ENCODE measurements around the gene FOXS1.
"Not testable (repeated sequence)": the region's sequence is repeated elsewhere in the genome, so short reads cannot be mapped to it uniquely, and the experiment has no call there.

Gene FOXS1

DNA sequence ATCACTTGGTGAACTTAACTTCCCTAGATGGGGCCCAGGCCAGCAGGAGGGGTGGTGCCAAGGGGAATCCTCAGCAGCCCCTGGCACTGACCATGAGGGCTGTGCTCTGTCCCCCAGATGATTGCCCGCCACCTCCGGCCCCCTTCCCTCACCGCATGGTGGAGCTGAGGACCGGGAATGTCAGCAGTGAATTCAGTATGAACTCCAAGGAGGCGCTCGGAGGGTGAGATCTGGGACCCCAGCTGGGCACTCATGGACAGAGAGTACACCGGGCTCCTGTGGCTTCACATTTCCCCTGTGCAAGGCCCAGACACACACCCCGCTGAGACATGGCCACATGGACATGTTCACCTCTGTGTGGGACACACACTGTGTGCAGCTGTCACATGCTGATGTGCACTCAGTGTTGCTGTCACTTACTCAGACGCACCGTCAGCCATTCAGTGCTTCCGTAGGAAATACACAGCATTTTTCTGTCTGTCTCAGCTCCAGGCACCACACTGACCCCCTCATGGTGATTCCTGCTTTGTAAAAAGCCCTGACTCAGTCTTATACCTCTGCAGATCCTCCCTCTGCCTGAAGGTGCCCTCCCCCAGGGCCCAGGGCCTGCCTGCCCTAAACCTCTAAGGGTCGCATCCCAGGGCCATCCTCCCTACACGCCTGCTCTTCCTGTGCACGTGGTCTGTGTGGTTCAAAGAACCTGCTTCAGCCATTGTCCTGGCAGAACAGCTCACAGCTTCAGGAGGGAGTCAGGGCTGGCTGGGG lies 21.9 kb downstream of the FOXS1 start:
- no peak for DNase-seq (ENCODE audit: low read depth in 2 of 2)

DNA sequence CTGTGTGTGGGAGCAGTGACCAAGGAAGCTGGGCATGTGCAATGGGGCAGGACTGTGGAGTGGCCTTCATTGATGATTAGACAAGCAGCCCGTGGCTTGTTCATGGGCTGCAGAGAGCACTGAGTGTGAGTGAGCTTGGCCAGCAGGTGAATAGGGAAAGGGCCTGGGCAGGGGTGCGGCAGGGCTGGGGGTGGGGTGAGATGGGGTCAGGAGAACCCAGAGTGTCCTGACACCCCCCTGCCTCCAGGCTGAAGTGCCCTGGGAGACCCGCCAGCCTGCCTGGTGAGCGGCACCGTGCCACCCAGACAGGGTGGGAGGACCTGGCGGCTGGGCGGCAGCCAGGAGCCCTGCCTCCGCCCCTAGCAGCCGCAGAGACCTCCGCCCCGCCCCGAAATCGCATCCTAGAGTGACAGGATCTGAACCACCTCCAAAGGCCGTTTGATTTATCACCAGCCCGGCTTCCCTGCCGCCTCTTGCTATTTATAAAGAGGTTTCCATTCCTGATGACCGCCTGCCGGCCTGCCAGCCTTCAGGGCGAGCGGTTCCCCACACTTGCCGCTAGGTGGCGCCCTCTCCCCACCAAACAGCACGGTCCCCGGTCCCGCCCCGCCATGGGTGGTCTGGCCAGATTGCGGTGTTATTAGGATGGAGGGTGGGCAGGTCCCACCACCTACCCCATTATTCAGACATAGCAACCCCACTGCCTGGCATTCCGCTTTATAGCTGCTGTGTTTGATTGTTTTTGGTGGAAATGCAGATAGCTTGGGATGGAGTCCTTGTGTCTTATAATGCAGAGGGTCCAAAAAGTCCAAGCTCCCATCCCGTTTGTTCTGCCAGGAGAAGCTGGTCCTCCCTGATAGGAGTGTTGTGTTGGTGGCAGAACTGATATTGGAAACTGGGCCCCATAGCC lies 22.7 kb downstream of the FOXS1 start:
- peak in 1 of 2 experiments; percentile 17 for DNase-seq (ENCODE audit: low read depth in 2 of 2)

DNA sequence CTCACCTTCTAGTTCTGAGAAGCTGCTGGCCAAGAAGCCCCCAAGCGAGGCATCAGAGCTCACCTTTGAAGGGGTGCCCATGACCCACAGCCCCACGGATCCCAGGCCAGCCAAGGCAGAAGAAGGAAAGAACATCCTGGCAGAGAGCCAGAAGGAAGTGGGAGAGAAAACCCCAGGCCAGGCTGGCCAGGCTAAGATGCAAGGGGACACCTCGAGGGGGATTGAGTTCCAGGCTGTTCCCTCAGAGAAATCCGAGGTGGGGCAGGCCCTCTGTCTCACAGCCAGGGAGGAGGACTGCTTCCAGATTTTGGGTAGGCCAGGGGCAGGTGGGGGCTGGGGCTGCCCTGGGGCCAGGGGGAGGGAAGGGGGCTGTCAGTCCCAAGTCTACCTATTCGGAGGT lies 24.0 kb downstream of the FOXS1 start:
- DNase-seq (ENCODE audit: low read depth in 2 of 2), result no peak

DNA sequence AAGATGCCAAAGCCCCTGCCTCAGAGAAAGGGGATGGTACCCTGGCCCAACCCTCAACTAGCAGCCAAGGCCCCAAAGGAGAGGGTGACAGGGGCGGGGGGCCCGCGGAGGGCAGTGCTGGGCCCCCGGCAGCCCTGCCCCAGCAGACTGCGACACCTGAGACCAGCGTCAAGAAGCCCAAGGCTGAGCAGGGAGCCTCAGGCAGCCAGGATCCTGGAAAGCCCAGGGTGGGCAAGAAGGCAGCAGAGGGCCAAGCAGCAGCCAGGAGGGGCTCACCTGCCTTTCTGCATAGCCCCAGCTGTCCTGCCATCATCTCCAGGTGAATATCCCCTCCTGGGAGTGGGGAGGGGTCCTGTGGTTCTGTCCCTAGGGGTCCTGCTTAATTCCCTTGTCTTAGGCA lies 25.2 kb downstream of the FOXS1 start:
- no peak for DNase-seq (ENCODE audit: low read depth in 2 of 2)

DNA sequence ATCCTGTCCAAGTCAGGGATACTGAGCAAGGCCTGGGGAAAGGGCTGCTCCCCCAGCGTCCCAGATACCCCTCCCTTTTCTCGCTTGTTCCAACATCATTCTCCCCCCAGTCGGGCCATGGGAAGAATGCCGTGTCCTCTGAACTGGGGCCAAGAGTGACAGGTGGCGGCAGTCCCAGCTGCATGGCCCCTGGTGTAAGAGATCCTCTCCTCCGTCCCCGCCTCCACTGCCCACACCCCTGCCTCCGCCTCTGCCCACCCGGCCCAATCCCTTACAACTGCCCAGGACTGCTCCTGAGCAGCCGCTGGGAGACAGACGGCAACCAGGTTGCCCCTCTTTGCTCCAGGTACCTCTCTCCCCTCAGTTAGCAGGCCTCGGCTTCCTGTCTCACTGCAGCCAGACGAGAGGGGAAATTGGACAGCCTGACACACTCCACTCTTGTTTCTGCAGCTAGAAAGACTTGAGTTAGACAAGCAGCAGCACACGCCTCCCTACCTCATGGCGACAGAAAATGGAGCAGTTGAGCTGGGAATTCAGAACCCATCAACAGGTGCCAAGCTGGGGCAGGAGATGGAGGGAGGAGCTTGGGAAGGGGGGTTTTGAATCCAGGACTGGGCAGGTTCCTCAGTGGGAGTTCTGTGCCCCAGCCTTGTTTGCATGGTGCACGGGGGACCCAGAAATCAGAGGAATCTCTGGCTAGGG lies 26.2 kb downstream of the FOXS1 start, which contains the start of gene MYLK2:
MYLK2 (plus strand) TSS at position 274 of the 702 bp plus-strand sequence; CDS start at position 499, 225 bp downstream.
- no peak for DNase-seq (ENCODE audit: low read depth in 2 of 2)

DNA sequence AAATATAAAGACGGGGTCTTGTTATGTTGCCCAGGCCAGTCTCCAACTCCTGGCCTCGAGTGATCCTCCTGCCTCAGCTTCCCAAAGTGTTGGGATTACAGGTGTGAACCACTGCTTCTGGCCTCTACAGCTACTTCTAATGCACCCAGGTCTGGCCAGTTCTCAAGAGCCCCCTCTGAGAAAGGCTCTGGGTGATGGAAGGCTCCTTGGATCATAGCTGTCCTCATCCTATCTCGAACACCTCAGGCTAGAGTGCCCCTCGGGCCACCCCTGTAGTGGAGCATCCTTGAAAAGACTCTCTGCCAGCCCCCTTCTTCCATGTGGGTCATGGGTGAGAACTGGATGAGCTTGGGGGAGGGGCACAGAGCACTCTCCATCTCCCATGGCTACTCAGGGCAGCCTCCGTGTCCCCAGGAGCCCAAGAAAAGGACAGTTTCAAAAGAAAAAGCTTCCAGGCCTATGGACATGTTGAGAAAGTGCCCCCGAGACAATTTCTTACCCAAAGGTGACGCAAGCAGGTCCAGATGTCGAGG lies 27.0 kb downstream of the FOXS1 start:
- no peak for DNase-seq (ENCODE audit: low read depth in 2 of 2)

DNA sequence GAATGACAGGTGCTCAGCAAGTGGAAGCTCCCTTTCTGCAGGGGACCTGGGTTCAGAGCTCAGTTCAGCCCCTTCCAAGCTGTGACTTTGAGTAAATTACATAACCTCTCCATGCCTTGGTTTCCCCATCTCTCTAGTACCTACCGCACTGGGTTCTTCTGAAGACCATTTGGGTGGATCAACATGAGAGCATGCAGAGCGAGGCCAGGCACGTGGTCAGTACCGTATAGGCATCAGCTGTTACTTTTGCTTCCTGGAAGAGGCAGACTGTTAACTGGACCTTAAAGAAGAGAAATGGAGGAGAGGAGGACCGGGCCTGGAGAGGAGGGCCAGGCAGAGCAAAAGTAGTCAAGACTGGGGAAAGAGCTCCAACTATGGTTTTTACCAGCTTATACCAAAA lies 27.9 kb downstream of the FOXS1 start:
- no peak for DNase-seq (ENCODE audit: low read depth in 2 of 2)

DNA sequence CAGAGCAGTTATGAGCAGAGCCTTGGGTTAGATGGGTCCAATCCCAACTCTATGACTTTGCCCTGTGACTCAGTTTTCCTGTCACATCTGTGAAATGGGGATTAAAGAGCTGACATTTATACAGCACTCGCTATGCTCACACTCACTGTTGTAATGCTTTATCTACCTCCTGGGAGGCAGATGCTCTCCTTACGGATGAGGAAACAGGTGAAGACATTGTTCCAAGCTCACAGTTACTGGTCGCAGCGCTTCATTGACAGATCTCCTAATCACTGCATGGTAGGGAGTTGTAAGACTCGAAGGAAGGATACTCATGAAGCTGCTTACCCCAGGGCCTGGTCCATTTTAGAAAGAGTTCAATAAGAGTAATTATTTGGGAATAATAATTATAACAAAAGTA lies 29.2 kb downstream of the FOXS1 start:
- DNase-seq (ENCODE audit: low read depth in 2 of 2), result no peak

DNA sequence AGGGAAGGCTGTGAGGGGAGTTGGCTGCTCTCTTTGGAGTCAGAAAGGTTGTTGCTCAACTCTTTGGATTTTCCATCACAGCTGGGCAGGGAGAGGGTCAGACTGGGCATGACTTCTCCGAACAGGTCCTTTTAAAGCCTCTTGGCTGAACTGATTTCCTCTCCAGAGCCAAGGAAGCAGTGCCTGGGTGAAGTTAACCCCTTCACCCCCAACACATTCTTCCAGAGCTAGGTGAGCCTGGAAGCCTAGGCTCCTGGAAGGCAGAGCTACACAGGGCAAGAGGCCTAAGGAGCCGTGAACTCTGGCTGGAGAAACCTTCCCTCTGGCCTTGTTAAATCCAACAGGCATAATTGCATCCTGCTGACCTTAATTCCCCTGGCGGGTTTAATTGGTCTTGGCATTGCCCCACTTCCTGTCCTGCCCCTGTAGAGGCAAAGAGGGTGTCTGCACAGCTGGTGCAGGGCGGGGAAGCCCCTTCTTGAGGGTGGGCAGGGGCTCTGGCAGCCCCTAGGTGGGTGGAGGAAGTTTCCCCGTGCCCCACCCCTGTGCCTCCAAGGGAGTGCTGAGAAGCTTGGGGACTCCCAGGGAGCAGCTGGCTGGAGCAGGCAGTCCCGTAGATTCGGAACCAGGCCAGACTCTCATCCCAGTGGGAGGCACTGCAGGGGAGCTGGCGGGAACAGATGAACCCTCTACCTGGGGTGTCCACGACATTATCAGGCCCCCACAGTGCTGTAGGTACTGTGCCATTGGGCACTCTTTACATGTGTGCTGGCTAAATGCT lies 29.8 kb downstream of the FOXS1 start:
- DNase-seq (ENCODE audit: low read depth in 2 of 2), result no peak

DNA sequence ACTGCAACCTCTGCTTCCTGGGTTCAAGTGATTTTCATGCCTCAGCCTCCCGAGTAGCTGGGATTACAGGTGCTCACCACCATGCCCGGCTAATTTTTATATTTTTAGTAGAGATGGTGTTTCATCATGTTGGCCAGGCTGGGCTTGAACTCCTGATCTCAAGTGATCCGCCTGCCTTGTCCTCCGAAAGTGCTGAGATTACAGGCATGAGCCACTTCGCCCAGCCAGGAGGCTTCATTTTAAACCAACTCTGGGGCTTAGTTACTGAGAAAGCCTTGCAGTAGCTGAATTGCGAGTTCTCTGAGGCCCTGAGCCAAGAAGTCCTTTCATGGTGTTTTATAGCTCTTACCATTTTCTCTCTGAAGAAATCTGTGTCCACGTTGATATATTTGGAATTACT lies 31.3 kb downstream of the FOXS1 start:
- DNase-seq (ENCODE audit: low read depth in 2 of 2), result not testable (repeated sequence)

DNA sequence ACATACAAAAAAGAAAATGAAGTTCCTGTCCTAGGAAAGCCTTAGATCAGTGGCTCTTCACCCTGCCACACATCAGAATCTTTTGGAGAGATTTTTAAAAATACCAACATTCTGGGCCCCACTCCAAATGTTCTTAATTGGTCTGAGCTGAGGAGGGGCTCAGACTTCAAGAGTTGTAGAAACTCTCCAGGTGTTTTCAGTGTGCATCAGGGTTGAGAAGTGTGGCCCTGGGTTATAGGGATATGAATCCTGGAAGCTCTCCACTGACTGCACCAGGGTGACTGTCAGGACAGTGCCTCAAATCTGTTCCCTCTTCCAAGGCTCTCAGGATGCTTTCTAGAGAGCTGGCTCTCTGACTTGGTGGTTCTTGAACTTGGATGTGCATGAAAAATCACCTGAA lies 31.8 kb downstream of the FOXS1 start:
- DNase-seq (ENCODE audit: low read depth in 2 of 2), result no peak

DNA sequence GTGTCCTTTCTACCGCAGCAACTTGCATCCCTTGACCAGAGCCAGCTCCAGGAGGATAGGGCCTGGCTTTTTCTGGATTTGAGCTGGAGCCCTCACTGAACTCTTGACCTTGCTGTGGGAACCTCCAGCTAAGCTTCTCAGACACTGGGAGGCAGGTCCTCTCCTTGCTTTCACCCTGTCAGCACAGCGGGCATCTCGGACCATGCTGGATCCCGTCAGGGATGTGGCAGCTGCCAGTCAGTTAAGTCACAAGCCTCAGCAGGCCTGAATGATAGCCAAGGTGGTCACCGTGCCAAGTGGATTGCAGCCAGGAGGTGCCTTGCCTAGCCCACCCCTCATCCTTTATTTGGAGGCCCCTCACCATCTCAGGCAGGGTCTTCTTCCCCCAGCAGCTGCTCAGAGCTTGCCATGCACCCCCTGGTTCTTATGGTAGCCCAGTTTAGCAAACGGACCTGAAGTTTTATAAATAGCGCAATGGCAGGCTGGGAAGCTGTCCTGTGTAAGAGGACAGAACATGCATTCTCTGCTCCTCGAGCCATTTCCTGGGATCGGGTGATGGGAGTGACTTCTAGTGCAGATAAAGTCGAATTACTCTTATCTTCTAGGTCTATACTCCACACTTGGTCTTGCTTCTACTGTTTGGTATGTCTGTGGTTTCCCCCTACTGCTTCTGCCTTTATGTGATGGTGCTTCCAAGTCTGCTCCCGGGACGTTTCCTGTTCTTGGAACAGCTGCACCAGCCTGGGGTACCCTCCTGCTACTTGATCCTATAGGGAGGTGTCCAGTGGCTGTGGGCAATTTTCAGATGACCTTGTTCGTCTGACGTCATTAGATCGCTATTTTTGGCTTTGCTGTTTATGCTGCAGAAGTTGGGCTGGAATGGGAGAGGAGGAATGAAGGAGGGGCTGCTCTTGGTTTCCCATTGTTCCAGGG lies 33.3 kb downstream of the FOXS1 start:
- peak in 1 of 2 experiments; percentile 3 for DNase-seq (ENCODE audit: low read depth in 2 of 2)

DNA sequence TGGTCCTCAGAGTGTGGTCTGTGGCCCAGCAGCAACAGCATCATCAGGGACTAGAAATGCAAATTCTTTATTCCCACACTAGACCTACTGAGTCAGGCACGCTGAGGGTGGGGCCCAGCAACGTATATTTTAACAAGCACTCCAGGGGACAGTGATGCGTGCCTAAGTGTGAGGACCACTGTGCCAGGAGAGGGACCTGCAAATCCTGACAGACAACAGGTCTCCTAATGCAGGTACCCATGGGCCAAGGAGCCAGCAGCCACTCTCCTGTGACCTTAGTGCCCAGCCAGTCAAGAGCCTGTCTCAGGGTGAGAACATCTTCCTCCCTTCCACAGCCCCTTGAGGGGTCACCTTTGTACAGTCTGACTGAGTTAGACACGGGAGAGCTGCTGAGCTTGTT lies 34.2 kb downstream of the FOXS1 start:
- DNase-seq (ENCODE audit: low read depth in 2 of 2), result no peak

DNA sequence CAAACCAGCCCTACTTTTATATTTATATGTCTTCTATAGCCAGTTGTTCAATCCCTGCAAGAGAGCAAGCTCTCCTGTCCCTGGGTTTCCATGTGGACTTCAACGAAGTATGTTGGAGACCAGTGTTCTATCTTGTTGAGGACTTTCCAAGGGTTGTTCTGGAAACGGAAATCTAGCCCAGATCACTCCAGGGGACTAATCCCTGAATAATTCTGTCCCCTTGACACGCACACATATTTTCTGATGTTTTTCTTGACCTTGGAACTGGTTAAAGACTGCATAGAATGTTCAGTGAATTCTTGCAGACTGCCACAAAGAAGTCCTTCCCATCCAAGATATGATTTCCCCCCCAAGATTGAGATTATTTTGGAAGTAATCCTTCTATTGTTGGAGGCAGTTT lies 35.7 kb downstream of the FOXS1 start:
- DNase-seq (ENCODE audit: low read depth in 2 of 2), result no peak

DNA sequence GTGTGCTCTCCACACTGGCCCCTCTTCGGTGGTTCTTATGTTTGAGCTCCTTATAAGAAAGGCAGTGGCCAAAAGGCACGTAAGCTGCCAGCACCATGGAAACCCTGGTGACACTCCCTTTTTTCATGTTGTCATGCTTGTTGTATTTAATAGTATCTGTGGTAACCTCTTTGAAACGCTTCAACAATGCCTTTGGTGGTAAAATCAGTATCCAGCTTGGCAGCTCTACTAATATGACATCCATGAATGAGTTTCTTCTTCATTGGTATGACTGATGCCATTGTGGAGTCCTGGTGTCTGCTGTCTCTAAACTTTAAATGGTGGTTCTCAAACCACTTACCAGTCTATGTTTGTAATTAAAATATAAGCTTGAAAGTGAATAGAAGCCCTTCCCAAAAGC lies 36.9 kb downstream of the FOXS1 start:
- no peak for DNase-seq (ENCODE audit: low read depth in 2 of 2)

DNA sequence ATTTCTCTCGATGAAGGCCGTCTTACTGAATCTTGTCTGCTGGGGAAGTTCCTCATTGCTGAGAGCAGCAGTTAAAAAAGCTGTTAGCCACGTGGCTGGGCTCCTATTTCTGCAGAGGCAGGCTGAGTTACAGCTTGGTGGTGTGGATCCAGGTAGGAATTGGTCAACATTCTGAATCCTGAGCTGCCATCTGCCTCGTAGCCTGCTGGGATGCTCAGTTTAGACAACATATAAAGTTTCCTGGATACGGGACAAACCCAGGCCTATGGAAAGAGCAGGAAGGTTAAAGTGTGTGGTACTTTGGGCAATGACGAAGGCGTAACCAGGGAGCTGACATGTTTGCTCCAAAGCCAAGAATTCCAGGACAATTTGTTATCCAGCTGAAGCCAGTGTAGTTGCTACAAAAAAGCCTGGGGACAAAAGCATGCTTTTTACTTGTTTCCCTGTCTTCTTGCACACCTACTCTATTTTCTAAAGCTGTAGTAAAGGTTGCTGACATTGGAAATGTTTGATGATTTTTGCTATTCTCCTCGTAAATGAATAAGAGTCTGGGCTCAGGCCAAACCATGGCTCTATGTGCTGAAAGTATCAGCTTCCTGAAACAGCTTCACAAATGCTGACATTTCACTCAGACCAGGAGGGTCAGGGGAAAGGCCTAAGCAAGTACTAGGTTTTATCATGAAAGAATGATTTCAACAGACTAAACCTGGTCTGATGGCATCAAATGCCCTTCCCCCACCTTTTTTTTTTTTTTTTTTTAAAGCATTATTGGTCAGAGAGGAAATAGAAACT lies 38.6 kb downstream of the FOXS1 start:
- no peak for DNase-seq (ENCODE audit: low read depth in 2 of 2)

DNA sequence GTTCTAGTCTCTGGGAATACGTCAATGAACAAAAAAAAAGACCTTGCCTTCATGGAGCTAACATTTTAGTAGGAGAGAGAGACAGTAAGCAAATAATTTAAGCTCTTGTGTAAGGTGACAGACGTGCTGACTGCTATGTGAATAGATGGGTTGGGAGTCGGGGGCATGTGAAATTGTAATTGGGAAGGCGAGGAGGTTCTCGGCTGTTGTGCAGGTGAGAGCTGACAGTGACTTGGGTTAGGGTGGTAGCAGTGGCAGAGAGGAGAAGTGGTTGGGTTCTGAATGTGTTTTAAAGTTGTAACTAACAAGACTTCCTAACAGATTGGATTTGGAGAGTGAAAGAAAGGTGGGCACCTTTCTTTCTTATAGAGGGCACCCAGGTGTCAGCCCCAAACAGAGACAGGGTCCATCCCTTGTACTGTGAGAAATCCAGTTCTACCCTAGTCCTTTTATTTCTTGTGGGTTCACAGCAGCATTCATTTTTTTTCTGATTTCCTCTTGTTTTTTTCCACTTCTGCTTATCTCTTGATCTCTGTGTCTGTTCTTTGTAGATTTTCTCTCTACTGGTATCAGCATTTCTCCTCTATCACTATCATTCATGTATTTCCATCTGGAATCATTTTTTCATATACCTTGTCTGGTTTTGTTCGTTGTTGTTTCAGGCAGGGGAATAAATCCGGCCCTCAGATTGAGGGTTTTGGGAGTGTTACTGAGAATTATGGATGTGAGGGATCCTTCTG lies 41.7 kb downstream of the FOXS1 start:
- DNase-seq (ENCODE audit: low read depth in 2 of 2), result no peak

DNA sequence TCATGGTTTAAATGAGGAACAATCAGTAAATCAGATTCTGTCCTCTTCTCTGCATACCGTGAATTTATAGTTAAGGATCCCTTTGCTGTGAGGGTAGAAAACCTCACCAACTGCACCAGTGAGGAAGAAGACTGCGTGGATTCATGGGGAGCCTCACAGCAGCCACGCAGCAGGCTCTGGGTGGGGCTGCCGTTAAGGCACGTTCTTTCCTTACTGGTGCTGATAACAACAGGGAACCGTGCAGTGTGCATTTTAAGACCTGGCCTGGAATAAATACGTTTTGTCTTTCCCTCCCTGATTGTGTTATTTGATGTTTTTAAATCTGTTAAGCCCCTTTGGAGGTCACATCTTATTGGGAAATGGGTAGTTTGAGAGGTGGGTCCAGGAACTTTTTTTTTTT lies 43.9 kb downstream of the FOXS1 start:
- no peak for DNase-seq (ENCODE audit: low read depth in 2 of 2)

DNA sequence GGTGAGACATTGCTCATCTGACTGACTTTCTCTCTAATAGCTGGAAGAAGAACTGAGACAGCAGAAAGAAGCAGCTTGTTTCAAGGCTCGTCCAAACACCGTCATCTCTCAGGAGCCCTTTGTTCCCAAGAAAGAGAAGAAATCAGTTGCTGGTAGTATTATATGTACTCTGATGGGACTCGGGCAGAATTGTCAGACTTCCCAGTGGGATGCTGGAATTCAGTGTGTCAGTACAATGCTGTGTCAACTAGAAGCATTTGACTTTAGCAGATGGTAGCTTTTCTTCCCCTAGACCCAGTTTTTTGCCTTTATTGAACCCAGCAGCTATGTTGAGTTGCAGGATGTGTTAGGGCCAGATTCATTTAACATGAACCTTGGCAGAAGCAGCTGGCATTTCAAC lies 48.0 kb downstream of the FOXS1 start:
- no peak for DNase-seq (ENCODE audit: low read depth in 2 of 2)

Data from fibroblast of skin of left biceps (primary cell).